CD4-positive, alpha-beta T cell treated with Interleukin-12 subunit alpha and Interleukin-12 subunit beta, for 1 hour (primary cell): Measurements from ENCODE around the gene SUPT20HL1.

Source experiments
- DNase-seq: peaks from one replicate; pipeline ENCODE4 v3.0.0-alpha.2; 2020

Gene SUPT20HL1

DNA sequence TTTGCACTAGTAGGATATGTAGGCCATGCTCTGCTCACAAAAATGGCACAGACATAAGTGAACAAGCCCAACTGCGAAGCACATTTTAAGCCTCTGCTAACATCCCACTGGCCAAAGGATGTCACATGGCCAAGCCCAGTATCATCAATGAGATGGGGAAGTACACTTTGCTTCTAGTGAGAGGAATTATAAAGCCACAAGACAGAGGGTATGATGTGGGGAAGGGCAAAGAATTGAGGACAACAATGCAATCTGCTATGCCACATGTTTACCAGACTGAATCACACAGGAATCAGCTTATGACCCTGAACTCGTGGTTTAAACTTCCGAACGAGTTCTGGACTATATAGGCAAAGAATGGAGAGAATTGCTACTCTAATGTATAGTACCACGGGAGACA, 39.1 kb downstream of the SUPT20HL1 start:
- DNase-seq, result no peak

DNA sequence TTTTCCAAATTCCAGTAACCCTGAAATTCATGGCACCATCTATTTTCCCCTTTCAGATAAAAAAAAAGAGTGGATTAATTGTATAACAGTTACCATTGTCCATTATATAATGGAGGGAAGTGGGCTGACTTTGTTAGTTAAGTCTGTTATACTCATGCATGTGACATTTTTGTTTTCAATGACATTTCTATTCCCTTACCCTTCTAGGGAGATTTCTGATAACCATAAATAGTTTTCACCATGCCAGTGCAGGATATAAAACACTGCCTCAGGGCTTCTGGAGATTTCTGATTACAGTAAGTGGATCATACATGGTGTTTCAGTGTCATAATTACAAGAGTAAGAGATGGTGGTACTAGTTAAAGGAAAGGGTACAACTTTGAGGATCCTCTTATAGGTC, 45.5 kb downstream of the SUPT20HL1 start:
- DNase-seq, result no peak
